ENCODE measurements around the gene HBG2. TPM values are rescaled to one million over a fixed set of nuclear protein-coding genes. Genes with fewer than 3 reads are reported as not detected.
"Not testable (repeated sequence)": the region's sequence is repeated elsewhere in the genome, so short reads cannot be mapped to it uniquely, and the experiment has no call there.

The HBG2 gene
- total and polyA plus RNA-seq, 4 experiments from 2014 or later, result not detected

GRCh38 chr11:5294342-5294995 is 39.9 kb upstream of the HBG2 start:
- H3K27ac ChIP-seq (ENCODE audit: low read depth, low read length); H3K36me3 Mint-ChIP-seq: not testable (repeated sequence)

GRCh38 chr11:5293028-5293427 is 38.4 kb upstream of the HBG2 start:
- no peak overlapping the region for H3K4me3 ChIP-seq (ENCODE audit: low read length in 2 of 2)

More at GRCh38 chr11:5294342-5294995, 39.9 kb upstream of the HBG2 start:
- H3K4me3 ChIP-seq (ENCODE audit: low read length in 2 of 2); H3K27ac Mint-ChIP-seq; H3K9me3 ChIP-seq (ENCODE audit: control insufficient read depth in 1 of 2, low read length in 2 of 2); H3K36me3 ChIP-seq (ENCODE audit: insufficient read depth, low read length); POLR2A ChIA-PET (ENCODE audit: partially characterized antibody); H3K4me3 Mint-ChIP-seq; intact Hi-C loops (cut with micrococcal nuclease); H3K9me3 Mint-ChIP-seq; H3K4me1 Mint-ChIP-seq; CTCF ChIA-PET (ENCODE audit: partially characterized antibody); H3K27me3 ChIP-seq (ENCODE audit: insufficient read depth, low read length); H3K27me3 Mint-ChIP-seq; H3K4me1 ChIP-seq (ENCODE audit: insufficient read depth, low read length): not testable (repeated sequence)
- DNase-seq, result peak in 1 of 5 donors; percentile 30

GRCh38 chr11:5291207-5291838 is 36.7 kb upstream of the HBG2 start:
- no peaks in the 10 kb centered on the region for H3K27me3 Mint-ChIP-seq
- no peaks in the 10 kb centered on the region for H3K9me3 ChIP-seq (ENCODE audit: control insufficient read depth in 1 of 2, low read length in 2 of 2)
- ChIA-PET CTCF (ENCODE audit: partially characterized antibody) (no interaction called here), POLR2A (ENCODE audit: partially characterized antibody) (no interaction called here)
- no peaks in the 10 kb centered on the region for H3K27me3 ChIP-seq (ENCODE audit: insufficient read depth, low read length)
- H3K36me3 Mint-ChIP-seq, result no peaks in the 10 kb centered on the region
- no peak overlapping the region for H3K27ac Mint-ChIP-seq
- no peaks in the 10 kb centered on the region for H3K4me1 ChIP-seq (ENCODE audit: insufficient read depth, low read length)
- no peak for DNase-seq
- intact Hi-C loops (cut with micrococcal nuclease), result no loop called here
- no peak overlapping the region for H3K4me3 Mint-ChIP-seq
- H3K36me3 ChIP-seq (ENCODE audit: insufficient read depth, low read length), result no peaks in the 10 kb centered on the region
- H3K4me1 Mint-ChIP-seq, result no peaks in the 10 kb centered on the region
- H3K27ac ChIP-seq (ENCODE audit: low read depth, low read length), result no peak overlapping the region
- H3K4me3 ChIP-seq (ENCODE audit: low read length in 2 of 2), result no peak overlapping the region
- peaks cover 0 to 4% (median under 1%) of the 10 kb centered on the region in 8 donors for H3K9me3 Mint-ChIP-seq

More at GRCh38 chr11:5293028-5293427, 38.4 kb upstream of the HBG2 start:
- CTCF ChIA-PET (ENCODE audit: partially characterized antibody), result no interaction called here
- intact Hi-C loops (cut with micrococcal nuclease), result no loop called here
- Mint-ChIP-seq H3K36me3 (no peaks in the 10 kb centered on the region), H3K4me1 (no peaks in the 10 kb centered on the region), H3K4me3 (no peak overlapping the region), H3K9me3 (peaks cover 0 to 4% (median under 1%) of the 10 kb centered on the region in 8 donors), H3K27ac (no peak overlapping the region), H3K27me3 (peaks cover 0 to 4% of the 10 kb centered on the region in 2 donors)
- POLR2A ChIA-PET (ENCODE audit: partially characterized antibody), result no interaction called here
- DNase-seq, result no peak
- no peaks in the 10 kb centered on the region for H3K36me3 ChIP-seq (ENCODE audit: insufficient read depth, low read length)
- no peak overlapping the region for H3K27ac ChIP-seq (ENCODE audit: low read depth, low read length)
- H3K27me3 ChIP-seq (ENCODE audit: insufficient read depth, low read length), result no peaks in the 10 kb centered on the region
- no peaks in the 10 kb centered on the region for H3K4me1 ChIP-seq (ENCODE audit: insufficient read depth, low read length)
- no peaks in the 10 kb centered on the region for H3K9me3 ChIP-seq (ENCODE audit: control insufficient read depth in 1 of 2, low read length in 2 of 2)

GRCh38 chr11:5290106-5290505 is 35.5 kb upstream of the HBG2 start:
- Histone ChIP-seq H3K27ac (ENCODE audit: low read depth, low read length) (no peak overlapping the region), H3K27me3 (ENCODE audit: insufficient read depth, low read length) (no peaks in the 10 kb centered on the region), H3K9me3 (ENCODE audit: control insufficient read depth in 1 of 2, low read length in 2 of 2) (no peaks in the 10 kb centered on the region), H3K36me3 (ENCODE audit: insufficient read depth, low read length) (no peaks in the 10 kb centered on the region), H3K4me3 (ENCODE audit: low read length in 2 of 2) (no peak overlapping the region), H3K4me1 (ENCODE audit: insufficient read depth, low read length) (no peaks in the 10 kb centered on the region)
- intact Hi-C loops (cut with micrococcal nuclease), result no loop called here
- Mint-ChIP-seq H3K9me3 (peaks cover 0 to 4% (median under 1%) of the 10 kb centered on the region in 8 donors), H3K27ac (no peak overlapping the region), H3K36me3 (no peaks in the 10 kb centered on the region), H3K4me3 (no peak overlapping the region), H3K27me3 (no peaks in the 10 kb centered on the region), H3K4me1 (no peaks in the 10 kb centered on the region)
- no peak for DNase-seq
- ChIA-PET CTCF (ENCODE audit: partially characterized antibody) (no interaction called here), POLR2A (ENCODE audit: partially characterized antibody) (no interaction called here)

GRCh38 chr11:5289696-5290095 is 35.1 kb upstream of the HBG2 start:
- Mint-ChIP-seq H3K36me3 (no peaks in the 10 kb centered on the region), H3K9me3 (peaks cover 0 to 4% (median under 1%) of the 10 kb centered on the region in 8 donors), H3K4me3 (no peak overlapping the region), H3K27me3 (no peaks in the 10 kb centered on the region), H3K4me1 (no peaks in the 10 kb centered on the region), H3K27ac (no peak overlapping the region)
- H3K27me3 ChIP-seq (ENCODE audit: insufficient read depth, low read length), result no peaks in the 10 kb centered on the region
- POLR2A ChIA-PET (ENCODE audit: partially characterized antibody), result no interaction called here
- CTCF ChIA-PET (ENCODE audit: partially characterized antibody), result no interaction called here
- H3K9me3 ChIP-seq (ENCODE audit: control insufficient read depth in 1 of 2, low read length in 2 of 2), result no peaks in the 10 kb centered on the region
- intact Hi-C loops (cut with micrococcal nuclease), result no loop called here
- no peak for DNase-seq
- no peak overlapping the region for H3K4me3 ChIP-seq (ENCODE audit: low read length in 2 of 2)
- no peaks in the 10 kb centered on the region for H3K4me1 ChIP-seq (ENCODE audit: insufficient read depth, low read length)
- H3K36me3 ChIP-seq (ENCODE audit: insufficient read depth, low read length), result no peaks in the 10 kb centered on the region
- H3K27ac ChIP-seq (ENCODE audit: low read depth, low read length), result no peak overlapping the region

GRCh38 chr11:5288906-5289550 is 34.4 kb upstream of the HBG2 start:
- intact Hi-C loops (cut with micrococcal nuclease), result no loop called here
- H3K4me1 ChIP-seq (ENCODE audit: insufficient read depth, low read length), result no peaks in the 10 kb centered on the region
- H3K4me1 Mint-ChIP-seq, result no peaks in the 10 kb centered on the region
- no peak overlapping the region for H3K4me3 Mint-ChIP-seq
- H3K9me3 ChIP-seq (ENCODE audit: control insufficient read depth in 1 of 2, low read length in 2 of 2), result no peaks in the 10 kb centered on the region
- ChIA-PET POLR2A (ENCODE audit: partially characterized antibody) (no interaction called here), CTCF (ENCODE audit: partially characterized antibody) (no interaction called here)
- H3K27me3 ChIP-seq (ENCODE audit: insufficient read depth, low read length), result no peaks in the 10 kb centered on the region
- H3K36me3 ChIP-seq (ENCODE audit: insufficient read depth, low read length), result no peaks in the 10 kb centered on the region
- no peaks in the 10 kb centered on the region for H3K27me3 Mint-ChIP-seq
- no peak for DNase-seq
- H3K4me3 ChIP-seq (ENCODE audit: low read length in 2 of 2), result no peak overlapping the region
- peaks cover 0 to 4% (median under 1%) of the 10 kb centered on the region in 8 donors for H3K9me3 Mint-ChIP-seq
- H3K27ac Mint-ChIP-seq, result no peak overlapping the region
- H3K27ac ChIP-seq (ENCODE audit: low read depth, low read length), result no peak overlapping the region
- H3K36me3 Mint-ChIP-seq, result no peaks in the 10 kb centered on the region

GRCh38 chr11:5288108-5288905 is 33.7 kb upstream of the HBG2 start:
- intact Hi-C loops (cut with micrococcal nuclease), result no loop called here
- H3K36me3 Mint-ChIP-seq, result no peaks in the 10 kb centered on the region
- CTCF ChIA-PET (ENCODE audit: partially characterized antibody), result no interaction called here
- H3K27me3 ChIP-seq (ENCODE audit: insufficient read depth, low read length), result no peaks in the 10 kb centered on the region
- POLR2A ChIA-PET (ENCODE audit: partially characterized antibody), result no interaction called here
- H3K4me3 Mint-ChIP-seq, result no peak overlapping the region
- no peak overlapping the region for H3K27ac ChIP-seq (ENCODE audit: low read depth, low read length)
- H3K4me1 Mint-ChIP-seq, result no peaks in the 10 kb centered on the region
- H3K4me1 ChIP-seq (ENCODE audit: insufficient read depth, low read length), result no peaks in the 10 kb centered on the region
- H3K4me3 ChIP-seq (ENCODE audit: low read length in 2 of 2), result no peak overlapping the region
- no peaks in the 10 kb centered on the region for H3K36me3 ChIP-seq (ENCODE audit: insufficient read depth, low read length)
- H3K27me3 Mint-ChIP-seq, result no peaks in the 10 kb centered on the region
- H3K9me3 ChIP-seq (ENCODE audit: control insufficient read depth in 1 of 2, low read length in 2 of 2), result no peaks in the 10 kb centered on the region
- peaks cover 0 to 4% (median under 1%) of the 10 kb centered on the region in 8 donors for H3K9me3 Mint-ChIP-seq
- DNase-seq, result no peak
- no peak overlapping the region for H3K27ac Mint-ChIP-seq
